SU-DHL-6 (cell line): ENCODE data around the gene ZNF701.
"Not testable (repeated sequence)": the region's sequence is repeated elsewhere in the genome, so short reads cannot be mapped to it uniquely, and the experiment has no call there.

ENCODE experiments used
- H2AFZ ChIP-seq: fragments of 200-600 bp; sonication (generic); 2 replicates; pipeline ENCODE4 v1.6.1; 2014; ENCODE audit warnings: low read depth, mild to moderate bottlenecking, moderate library complexity, mixed read lengths, antibody characterized with exemption, low read length; ENCODE audit not compliant: severe bottlenecking
- H3F3A ChIP-seq: fragments of 200-600 bp; shearing (Covaris generic); 2 replicates; pipeline ENCODE4 v1.6.0; 2016; ENCODE audit warnings: antibody characterized with exemption, mild to moderate bottlenecking; ENCODE audit not compliant: insufficient read depth
- H3K27ac ChIP-seq: fragments of 200-600 bp; sonication (generic); 2 replicates; pipeline ENCODE4 v1.5.1; 2016; ENCODE audit warnings: low read depth, mild to moderate bottlenecking, low read length, moderate library complexity, mixed read lengths
- H3K27me3 ChIP-seq: fragments of 200-600 bp; sonication (generic), shearing (Covaris generic); 2 replicates; pipeline ENCODE4 v1.6.0; 2014; ENCODE audit warnings: mild to moderate bottlenecking, low read length
- H3K36me3 ChIP-seq: fragments of 200-600 bp; sonication (generic); 2 replicates; pipeline ENCODE4 v1.6.1; 2014; ENCODE audit warnings: mild to moderate bottlenecking, low read length, mixed read lengths
- H3K4me2 ChIP-seq: fragments of 300-600, 200-600 bp; shearing (Covaris generic), sonication (generic); 2 replicates; pipeline ENCODE4 v1.6.0; 2014; ENCODE audit warnings: low read length, low read depth, mild to moderate bottlenecking; ENCODE audit not compliant: poor library complexity, severe bottlenecking
- H3K4me3 ChIP-seq: fragments of 200-600 bp; sonication (generic); 2 replicates; pipeline ENCODE4 v1.5.1; 2014; ENCODE audit warnings: antibody characterized with exemption, low read length, mild to moderate bottlenecking, mixed read lengths; ENCODE audit not compliant: insufficient read depth, poor library complexity, severe bottlenecking
- H3K79me2 ChIP-seq: fragments of 200-600 bp; sonication (generic); 2 replicates; pipeline ENCODE4 v1.6.1; 2014; ENCODE audit warnings: mild to moderate bottlenecking, low read length, moderate library complexity; ENCODE audit not compliant: insufficient read depth
- H3K9ac ChIP-seq: fragments of 200-600 bp; sonication (generic); 2 replicates; pipeline ENCODE4 v1.7.0; 2014; ENCODE audit warnings: mild to moderate bottlenecking, low read length
- H3K9me2 ChIP-seq: fragments of 200-600 bp; sonication (generic); replicated peaks from 2 replicates; pipeline ENCODE4 v1.6.1; 2014; ENCODE audit warnings: low read length; ENCODE audit not compliant: insufficient read depth
- H3K9me3 ChIP-seq: fragments of 200-600 bp; sonication (generic); 2 replicates; pipeline ENCODE4 v1.6.1; 2014; ENCODE audit warnings: low read length, mixed read lengths; ENCODE audit not compliant: insufficient read depth
- H4K20me1 ChIP-seq: fragments of 200-600 bp; sonication (generic); 2 replicates; pipeline ENCODE4 v1.6.1; 2014; ENCODE audit warnings: low read depth, mild to moderate bottlenecking, antibody characterized with exemption, low read length, moderate library complexity, mixed read lengths
- CTCF ChIP-seq: fragments of 200-600 bp; sonication (generic); IDR thresholded peaks from one replicate; pipeline ENCODE4 v1.5.1; 2017; ENCODE audit warnings: antibody characterized with exemption, mild to moderate bottlenecking, low read length, moderate library complexity; ENCODE audit not compliant: insufficient read depth, poor library complexity, severe bottlenecking
- EZH2phosphoT487 ChIP-seq: fragments of 200-600 bp; sonication (generic), shearing (Covaris generic); conservative IDR thresholded peaks from 2 replicates; pipeline ENCODE4 v1.6.1; 2018; ENCODE audit warnings: mild to moderate bottlenecking, antibody characterized with exemption, low read length, moderate library complexity, mixed read lengths

Gene ZNF701

GRCh38 chr19:52533901-52534300 is 36.2 kb upstream of the ZNF701 start:
- H3K9me2 ChIP-seq, result no peaks in the 10 kb centered on the region
- no peaks in the 10 kb centered on the region for H3K27me3 ChIP-seq
- H3K9ac ChIP-seq, result no peak overlapping the region
- H3K4me2 ChIP-seq, result no peak overlapping the region
- no peak for TF ChIP-seq CTCF
- no peak for TF ChIP-seq EZH2phosphoT487
- no peaks in the 10 kb centered on the region for H4K20me1 ChIP-seq
- H2AFZ ChIP-seq, result no peak overlapping the region
- H3K9me3 ChIP-seq, result no peaks in the 10 kb centered on the region
- peaks cover 43% of the 10 kb centered on the region for H3K79me2 ChIP-seq
- no peaks in the 10 kb centered on the region for H3K36me3 ChIP-seq
- peaks cover 13% of the 10 kb centered on the region; the same call in 1 of the 2 replicates for H3F3A ChIP-seq
- H3K4me3 ChIP-seq, result no peak overlapping the region
- H3K27ac ChIP-seq, result no peak overlapping the region

- not testable (repeated sequence) for H2AFZ ChIP-seq, H3K9me3 ChIP-seq, H3K27ac ChIP-seq, H3K27me3 ChIP-seq, H3K36me3 ChIP-seq, H3K9me2 ChIP-seq, H4K20me1 ChIP-seq
- Histone ChIP-seq H3F3A (peaks cover 13% of the 10 kb centered on the region; the same call in 1 of the 2 replicates), H3K79me2 (peaks cover 46% of the 10 kb centered on the region), H3K4me3 (peak overlapping the region; percentile 65), H3K9ac (peak overlapping the region; percentile 70), H3K4me2 (peak overlapping the region; percentile 93)
These were observed 34.7 kb upstream of the ZNF701 start for GRCh38 chr19:52535385-52535770.

GRCh38 chr19:52535771-52536447 is 34.2 kb upstream of the ZNF701 start:
- peak overlapping the region; percentile 70 for H3K27ac ChIP-seq
- no peaks in the 10 kb centered on the region for H3K27me3 ChIP-seq
- no peak for TF ChIP-seq CTCF
- TF ChIP-seq EZH2phosphoT487, result no peak
- H4K20me1 ChIP-seq, result no peaks in the 10 kb centered on the region
- no peaks in the 10 kb centered on the region for H3K9me2 ChIP-seq
- H2AFZ ChIP-seq, result peak overlapping the region; percentile 77
- H3K9me3 ChIP-seq, result no peaks in the 10 kb centered on the region
- no peaks in the 10 kb centered on the region for H3K36me3 ChIP-seq
- H3K4me3 ChIP-seq, result peak overlapping the region; percentile 65
- peaks cover 46% of the 10 kb centered on the region for H3K79me2 ChIP-seq
- peak overlapping the region; percentile 70 for H3K9ac ChIP-seq
- peak overlapping the region; percentile 93 for H3K4me2 ChIP-seq
- H3F3A ChIP-seq, result peaks cover 13% of the 10 kb centered on the region; the same call in 1 of the 2 replicates

DNA sequence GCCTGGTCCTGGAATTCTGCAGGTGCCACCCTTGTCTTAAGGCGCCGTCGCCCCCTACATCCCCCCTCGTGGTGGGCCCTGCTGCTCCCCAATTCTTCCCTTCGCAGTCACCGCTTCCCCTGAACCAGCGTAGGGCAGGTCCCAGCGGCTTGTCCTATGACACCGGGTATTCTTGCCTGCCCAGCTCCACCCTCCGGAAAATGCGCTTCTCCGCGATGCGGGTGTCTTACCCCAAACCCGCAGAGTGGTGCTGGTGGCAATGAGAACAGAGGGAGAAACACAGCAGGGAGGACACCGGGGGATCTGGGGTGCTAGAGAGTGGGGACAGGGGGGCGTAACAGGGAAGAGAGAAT is 33.7 kb upstream of the ZNF701 start:
- Histone ChIP-seq H3K36me3 (no peaks in the 10 kb centered on the region), H4K20me1 (no peaks in the 10 kb centered on the region), H3K27me3 (no peaks in the 10 kb centered on the region), H3K27ac (peak overlapping the region; percentile 70), H3K4me2 (peak overlapping the region; percentile 93), H3K9ac (peak overlapping the region; percentile 70), H2AFZ (peak overlapping the region; percentile 77), H3K9me3 (no peaks in the 10 kb centered on the region), H3K4me3 (peak overlapping the region; percentile 65), H3K79me2 (peaks cover 50% of the 10 kb centered on the region), H3K9me2 (no peaks in the 10 kb centered on the region), H3F3A (peaks cover 13% of the 10 kb centered on the region; the same call in 1 of the 2 replicates)
- TF ChIP-seq CTCF (no peak), EZH2phosphoT487 (no peak)

GRCh38 chr19:52538815-52539214 is 31.3 kb upstream of the ZNF701 start:
- not testable (repeated sequence) for H3K4me2 ChIP-seq, H3K27ac ChIP-seq, H4K20me1 ChIP-seq, H3F3A ChIP-seq, H3K36me3 ChIP-seq, H3K27me3 ChIP-seq, H3K9me2 ChIP-seq, H3K4me3 ChIP-seq, H2AFZ ChIP-seq, H3K9ac ChIP-seq, H3K9me3 ChIP-seq
- peaks cover 54% of the 10 kb centered on the region for H3K79me2 ChIP-seq

DNA sequence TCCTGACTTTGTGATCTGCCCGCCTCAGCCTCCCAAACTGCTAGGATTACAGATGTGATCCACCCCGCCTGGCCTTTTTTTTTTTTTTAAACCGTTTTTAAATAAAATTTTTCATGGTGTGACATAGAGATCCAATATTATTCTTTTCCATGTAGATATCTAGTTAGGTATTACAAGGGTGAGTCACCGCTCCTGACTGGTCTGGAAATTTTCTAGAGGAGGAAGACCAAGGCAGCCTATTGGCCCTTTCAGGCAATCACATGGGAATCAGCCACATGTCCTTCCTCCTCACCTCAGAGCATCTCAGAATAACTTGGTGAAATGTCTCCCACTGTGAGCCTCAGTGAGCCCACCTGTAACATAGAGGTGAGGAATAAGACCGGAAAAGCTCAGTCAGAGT is 28.9 kb upstream of the ZNF701 start:
- not testable (repeated sequence) for H3K9me3 ChIP-seq, H3K9ac ChIP-seq, H3K9me2 ChIP-seq, H3K36me3 ChIP-seq, H3K4me3 ChIP-seq, H3K27ac ChIP-seq, H3F3A ChIP-seq, H3K4me2 ChIP-seq, H4K20me1 ChIP-seq, H2AFZ ChIP-seq, H3K27me3 ChIP-seq
- peaks cover 53% of the 10 kb centered on the region for H3K79me2 ChIP-seq
